GM23338 (cell line): ENCODE data around the gene PRPS2. TPM values are rescaled to one million over a fixed set of nuclear protein-coding genes. Genes with fewer than 3 reads are reported as not detected.

Experiments
- ATAC-seq: fragments of 200-7000 bp; cut with Tn5 transposase; 3 replicates; pipeline ENCODE4 v1.9.1; 2020
- DNase-seq: peaks from one replicate; pipeline ENCODE4 v3.0.0-alpha.2; 2015; ENCODE audit warnings: low spot score
- H2AFZ ChIP-seq: fragments of 200-600 bp; sonication (generic); 2 replicates; pipeline ENCODE4 v1.8.0; 2016; ENCODE audit warnings: antibody characterized with exemption, mild to moderate bottlenecking, moderate library complexity
- H3F3A ChIP-seq: fragments of 200-600 bp; sonication (generic); replicated peaks from 2 replicates; pipeline ENCODE4 v1.8.0; 2017; ENCODE audit warnings: antibody characterized with exemption, mixed run types, low read depth
- H3K27ac ChIP-seq: fragments of 200-600 bp; sonication (generic); 2 replicates; pipeline ENCODE4 v1.6.1; 2016; ENCODE audit warnings: low read depth
- H3K27me3 ChIP-seq: fragments of 200-600 bp; sonication (generic); 2 replicates; pipeline ENCODE4 v1.8.0; 2016; ENCODE audit warnings: mild to moderate bottlenecking, mixed run types, moderate library complexity; ENCODE audit not compliant: insufficient read depth
- H3K36me3 ChIP-seq: fragments of 200-600 bp; sonication (generic); 2 replicates; pipeline ENCODE4 v1.8.0; 2016; ENCODE audit warnings: mild to moderate bottlenecking; ENCODE audit not compliant: insufficient read depth
- H3K4me1 ChIP-seq: fragments of 200-600 bp; sonication (generic); 2 replicates; pipeline ENCODE4 v1.8.0; 2016; ENCODE audit warnings: mild to moderate bottlenecking, moderate library complexity; ENCODE audit not compliant: insufficient read depth
- H3K4me2 ChIP-seq: fragments of 200-600 bp; sonication (generic); 2 replicates; pipeline ENCODE4 v1.7.1; 2017; ENCODE audit warnings: mixed run types
- H3K4me3 ChIP-seq: fragments of 200-600 bp; sonication (generic); 2 replicates; pipeline ENCODE4 v1.6.1; 2016; ENCODE audit warnings: mixed run types
- H3K79me2 ChIP-seq: fragments of 200-600 bp; sonication (generic); replicated peaks from 2 replicates; pipeline ENCODE4 v1.8.0; 2017; ENCODE audit warnings: mild to moderate bottlenecking; ENCODE audit not compliant: insufficient read depth
- H3K9me2 ChIP-seq: fragments of 200-600 bp; sonication (generic); 2 replicates; pipeline ENCODE4 v1.8.0; 2017; ENCODE audit not compliant: insufficient read depth
- H4K20me1 ChIP-seq: fragments of 200-600 bp; sonication (generic); replicated peaks from 2 replicates; pipeline ENCODE4 v1.8.0; 2017; ENCODE audit warnings: mild to moderate bottlenecking; ENCODE audit not compliant: insufficient read depth
- H3K27ac Mint-ChIP-seq: 2 replicates; pipeline ENCODE4 v1.8.0; 2020; ENCODE audit warnings: inconsistent platforms, mild to moderate bottlenecking, moderate library complexity, mixed read lengths
- H3K27me3 Mint-ChIP-seq: 3 replicates; pipeline ENCODE4 v1.8.0; 2022; ENCODE audit warnings: low read depth, mild to moderate bottlenecking, moderate library complexity, mixed read lengths, inconsistent platforms; ENCODE audit not compliant: insufficient read depth, poor library complexity
- H3K36me3 Mint-ChIP-seq: 3 replicates; pipeline ENCODE4 v1.8.0; 2021; ENCODE audit warnings: low read depth, mild to moderate bottlenecking, inconsistent platforms, moderate library complexity, mixed read lengths
- H3K4me1 Mint-ChIP-seq: 3 replicates; pipeline ENCODE4 v1.8.0; 2020; ENCODE audit warnings: mild to moderate bottlenecking, inconsistent platforms, mixed read lengths
- H3K4me3 Mint-ChIP-seq: 3 replicates; pipeline ENCODE4 v1.8.0; 2021; ENCODE audit warnings: moderate library complexity, mild to moderate bottlenecking, inconsistent platforms, mixed read lengths
- H3K9me3 Mint-ChIP-seq: 3 replicates; pipeline ENCODE4 v1.8.0; 2020; ENCODE audit warnings: moderate library complexity, mild to moderate bottlenecking, inconsistent platforms, mixed read lengths
- CTCF ChIP-seq, 2 experiments: fragments of 200-600 bp in 1 of 2; sonication (generic) in 1 of 2; conservative IDR thresholded peaks; 2 replicates each; pipeline versions ENCODE4 v1.5.1 to v1.6.1; 2016 to 2017; ENCODE audit warnings: antibody characterized with exemption in 2 of 2, low read depth in 2 of 2, mild to moderate bottlenecking in 2 of 2, moderate library complexity in 1 of 2
- EZH2phosphoT487 ChIP-seq: fragments of 200-600 bp; sonication (generic); IDR thresholded peaks from one replicate; pipeline ENCODE4 v1.8.1; 2018; ENCODE audit warnings: antibody characterized with exemption; ENCODE audit not compliant: unreplicated experiment
- REST ChIP-seq: IDR thresholded peaks from one replicate; pipeline ENCODE4 v1.6.1; 2018; ENCODE audit warnings: antibody characterized with exemption; ENCODE audit not compliant: unreplicated experiment
- polyA plus RNA-seq: library from polyadenylated mRNA; unstranded; fragments of >200 nt; fragmentation: Nextera tagmentation; extraction: Ambion mirVana; gene quantifications from 2 replicates; pipeline ENCODE4 v1.2.1, GENCODE V29; 2016
- total RNA-seq: library from RNA; depleted of rRNA; stranded (reverse); fragments of >200 nt; shearing (Covaris generic); gene quantifications from 2 replicates; pipeline ENCODE4 v1.2.3, GENCODE V29; 2014

The PRPS2 gene
- total and polyA plus RNA-seq, 2 experiments from 2014 or later: 46.4 to 49.3 TPM

DNA sequence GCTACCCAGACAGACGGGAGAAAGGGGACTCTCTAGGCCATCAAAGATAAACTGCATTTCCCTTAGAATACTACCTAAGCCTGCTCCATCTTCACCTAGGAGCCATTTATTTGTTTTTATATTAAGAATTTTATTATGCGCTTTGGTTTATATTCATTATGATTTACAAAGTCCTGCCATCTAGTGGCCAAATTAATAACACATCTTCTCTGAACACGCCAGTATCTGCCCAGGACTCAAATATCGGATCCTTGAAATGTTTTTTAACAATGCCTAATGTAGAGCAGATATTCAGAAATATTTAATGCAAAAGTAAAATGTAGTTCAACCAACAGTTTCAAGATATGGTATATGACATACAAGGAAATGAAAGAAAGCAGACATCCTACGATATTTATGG lies 20.8 kb upstream of the PRPS2 start:
- Histone ChIP-seq H2AFZ (no peak overlapping the region), H4K20me1 (no peaks in the 10 kb centered on the region), H3K79me2 (no peaks in the 10 kb centered on the region), H3K27ac (no peak overlapping the region), H3K9me2 (no peaks in the 10 kb centered on the region), H3K4me1 (no peaks in the 10 kb centered on the region), H3K36me3 (no peaks in the 10 kb centered on the region), H3K4me2 (no peak overlapping the region), H3K27me3 (no peaks in the 10 kb centered on the region), H3K4me3 (no peak overlapping the region), H3F3A (no peaks in the 10 kb centered on the region)
- ATAC-seq (peak; percentile 55), DNase-seq (peak; percentile 34)
- Mint-ChIP-seq H3K4me3 (no peak overlapping the region), H3K36me3 (no peaks in the 10 kb centered on the region), H3K9me3 (no peaks in the 10 kb centered on the region), H3K27ac (no peak overlapping the region), H3K27me3 (no peaks in the 10 kb centered on the region), H3K4me1 (no peaks in the 10 kb centered on the region)
- TF ChIP-seq EZH2phosphoT487 (no peak), CTCF (conservative IDR thresholded peaks at IDR 0.05; ENCODE audit: low read depth in 2 of 2) (peak; percentile 38 to 63)

- H3K4me3 ChIP-seq: no peak overlapping the region
- no peak overlapping the region for H3K27ac Mint-ChIP-seq
- H3K27me3 ChIP-seq: no peaks in the 10 kb centered on the region
- no peaks in the 10 kb centered on the region for H3K9me2 ChIP-seq
- no peaks in the 10 kb centered on the region for H3K27me3 Mint-ChIP-seq
- no peaks in the 10 kb centered on the region for H3K4me1 ChIP-seq
- no peaks in the 10 kb centered on the region for H4K20me1 ChIP-seq
- ATAC-seq: peak; percentile 98
- DNase-seq: peak; percentile 72
- no peaks in the 10 kb centered on the region for H3F3A ChIP-seq
- no peak overlapping the region for H3K27ac ChIP-seq
- no peaks in the 10 kb centered on the region for H3K79me2 ChIP-seq
- H3K4me2 ChIP-seq: no peak overlapping the region
- no peaks in the 10 kb centered on the region for H3K36me3 ChIP-seq
- no peaks in the 10 kb centered on the region for H3K36me3 Mint-ChIP-seq
- no peaks in the 10 kb centered on the region for H3K9me3 Mint-ChIP-seq
- H2AFZ ChIP-seq: 0 out of 2 replicates have a peak overlapping the region, but pooled peaks have one; percentile 20
- H3K4me1 Mint-ChIP-seq: no peaks in the 10 kb centered on the region
- H3K4me3 Mint-ChIP-seq: no peak overlapping the region
- TF ChIP-seq REST (no peak), CTCF (conservative IDR thresholded peaks at IDR 0.05; ENCODE audit: low read depth in 2 of 2) (peak; percentile 65 to 97), EZH2phosphoT487 (no peak)
These were observed 19.7 kb upstream of the PRPS2 start for GRCh38 chrX:12771445-12772069.
